OCI-LY7 (cell line): ENCODE results near the gene ASB8. TPM values are rescaled to one million over a fixed set of nuclear protein-coding genes. Genes with fewer than 3 reads are reported as not detected.

ENCODE experiments used
- BruUV-seq: library from RNA; stranded (reverse); fragments of 400-500 nt; replicated peaks from 2 replicates; lab custom pipeline; 2021; lab: Mats Ljungman, UMichigan
- CTCF ChIA-PET: fragments of 300-600 bp; sonication (Branson Sonifier 250); formaldehyde crosslinking; loops from one replicate; lab custom pipeline; 2022; ENCODE audit warnings: antibody characterized with exemption; ENCODE audit not compliant: unreplicated experiment; lab: Charles Lee
- POLR2A ChIA-PET: fragments of 300-600 bp; sonication (Branson Sonifier 250); formaldehyde crosslinking; loops from one replicate; lab custom pipeline; 2022; ENCODE audit warnings: antibody characterized with exemption; lab: Charles Lee
- DNase-seq: peaks from one replicate; pipeline ENCODE4 v3.0.0-alpha.2; 2015; ENCODE audit warnings: low spot score
- H2AFZ ChIP-seq: fragments of 200-600 bp; sonication (generic), shearing (Covaris generic); 2 replicates; pipeline ENCODE4 v1.6.1; 2014; ENCODE audit warnings: mild to moderate bottlenecking, antibody characterized with exemption, low read length, moderate library complexity
- H3K27ac ChIP-seq: fragments of 200-600 bp; sonication (generic); 2 replicates; pipeline ENCODE4 v1.5.1; 2014; ENCODE audit warnings: mixed run types, low read depth, mild to moderate bottlenecking, moderate library complexity, low read length, inconsistent platforms; ENCODE audit not compliant: poor library complexity, severe bottlenecking
- H3K36me3 ChIP-seq: fragments of 200-600 bp; sonication (generic); 2 replicates; pipeline ENCODE4 v1.6.1; 2014; ENCODE audit warnings: mild to moderate bottlenecking, antibody characterized with exemption, low read length, moderate library complexity, mixed read lengths; ENCODE audit not compliant: insufficient read depth
- H3K4me1 ChIP-seq: fragments of 200-600 bp; sonication (generic); 2 replicates; pipeline ENCODE4 v1.5.1; 2014; ENCODE audit warnings: mild to moderate bottlenecking, low read length; ENCODE audit not compliant: insufficient read depth, poor library complexity, severe bottlenecking
- H3K4me2 ChIP-seq: fragments of 200-600 bp; sonication (generic); 2 replicates; pipeline ENCODE4 v1.6.1; 2014; ENCODE audit warnings: mild to moderate bottlenecking, low read length
- H3K4me3 ChIP-seq: fragments of 200-600 bp; sonication (generic); 2 replicates; pipeline ENCODE4 v1.5.1; 2014; ENCODE audit warnings: mild to moderate bottlenecking, low read depth, low read length; ENCODE audit not compliant: poor library complexity, severe bottlenecking
- H3K79me2 ChIP-seq: fragments of 200-600 bp; sonication (generic); 2 replicates; pipeline ENCODE4 v1.6.1; 2016; ENCODE audit warnings: low read depth, mild to moderate bottlenecking, low read length, moderate library complexity, mixed read lengths; ENCODE audit not compliant: insufficient read depth
- H3K9me2 ChIP-seq: fragments of 200-600 bp; sonication (generic); 2 replicates; pipeline ENCODE4 v1.6.1; 2016; ENCODE audit warnings: mild to moderate bottlenecking, low read length, mixed read lengths; ENCODE audit not compliant: insufficient read depth
- H3K9me3 ChIP-seq: fragments of 200-600 bp; sonication (generic); 2 replicates; pipeline ENCODE4 v1.6.1; 2014; ENCODE audit warnings: mild to moderate bottlenecking, mixed run types, low read length, mixed read lengths
- H4K20me1 ChIP-seq: fragments of 200-600 bp; sonication (generic); 2 replicates; pipeline ENCODE4 v1.6.1; 2014; ENCODE audit warnings: mild to moderate bottlenecking, antibody characterized with exemption, low read length, moderate library complexity, mixed read lengths; ENCODE audit not compliant: insufficient read depth
- EZH2phosphoT487 ChIP-seq: fragments of 200-600 bp; sonication (generic); IDR thresholded peaks from 2 replicates; pipeline ENCODE4 v1.6.1; 2018; ENCODE audit warnings: low read depth, borderline replicate concordance, mild to moderate bottlenecking, mixed run types, antibody characterized with exemption, low read length, moderate library complexity, mixed read lengths
- intact Hi-C: fragments of 100-400 bp; cut with micrococcal nuclease; formaldehyde crosslinking; loops from one replicate; pipeline ENCODE4 v1.10.0; 2022; ENCODE audit not compliant: unreplicated experiment
- total RNA-seq, 2 experiments: library from RNA; depleted of rRNA in 1 of 2; stranded (reverse); fragments of >200 nt in 1 of 2; shearing (Covaris generic) in 1 of 2; gene quantifications; 2 replicates each; pipeline ENCODE4 v1.2.3, GENCODE V29; 2014 to 2022
- TF ChIP-seq, protein P1 (sequence below): fragments of 200-600 bp; sonication (generic); conservative IDR thresholded peaks from 2 replicates; pipeline ENCODE4 v1.5.1; 2014; ENCODE audit warnings: mild to moderate bottlenecking, antibody characterized with exemption, low read length, moderate library complexity, mixed read lengths

Gene ASB8
- total RNA-seq, 2 experiments from 2014 or later, result 26.6 to 41.5 TPM

- intact Hi-C loops, result loop anchor here (1.0 to 5.0 kb wide), 2 partner anchors 12 to 295 kb away; partner anchors contain the start of gene PFKM
- Histone ChIP-seq H4K20me1 (no peaks in the 10 kb centered on the region), H3K79me2 (peaks cover 36% of the 10 kb centered on the region), H3K4me3 (peak overlapping the region; percentile 96), H3K4me2 (peak overlapping the region; percentile 96), H3K36me3 (peaks cover 5% of the 10 kb centered on the region; the same call in 1 of the 2 replicates), H3K9me2 (no peaks in the 10 kb centered on the region), H3K9me3 (no peaks in the 10 kb centered on the region), H2AFZ (peak overlapping the region; percentile 71), H3K4me1 (peaks cover 39% of the 10 kb centered on the region), H3K27ac (peak overlapping the region; percentile 94)
- BruUV-seq, result TSS peak; percentile 66
- CTCF ChIA-PET, result interaction anchor here (0.8 to 1.3 kb wide), 2 partner anchors 12 to 76 kb away, joined by 3 to 4 read pairs; partner anchors contain the start of gene PFKM
- POLR2A ChIA-PET, result interaction anchor here (0.6 to 7.3 kb wide), 7 partner anchors 13 to 409 kb away, joined by 3 to 62 read pairs (median 3); partner anchors contain the start of genes ASB8 and PFKM
- peak; percentile 27 for DNase-seq
- TF ChIP-seq, protein P1, sequence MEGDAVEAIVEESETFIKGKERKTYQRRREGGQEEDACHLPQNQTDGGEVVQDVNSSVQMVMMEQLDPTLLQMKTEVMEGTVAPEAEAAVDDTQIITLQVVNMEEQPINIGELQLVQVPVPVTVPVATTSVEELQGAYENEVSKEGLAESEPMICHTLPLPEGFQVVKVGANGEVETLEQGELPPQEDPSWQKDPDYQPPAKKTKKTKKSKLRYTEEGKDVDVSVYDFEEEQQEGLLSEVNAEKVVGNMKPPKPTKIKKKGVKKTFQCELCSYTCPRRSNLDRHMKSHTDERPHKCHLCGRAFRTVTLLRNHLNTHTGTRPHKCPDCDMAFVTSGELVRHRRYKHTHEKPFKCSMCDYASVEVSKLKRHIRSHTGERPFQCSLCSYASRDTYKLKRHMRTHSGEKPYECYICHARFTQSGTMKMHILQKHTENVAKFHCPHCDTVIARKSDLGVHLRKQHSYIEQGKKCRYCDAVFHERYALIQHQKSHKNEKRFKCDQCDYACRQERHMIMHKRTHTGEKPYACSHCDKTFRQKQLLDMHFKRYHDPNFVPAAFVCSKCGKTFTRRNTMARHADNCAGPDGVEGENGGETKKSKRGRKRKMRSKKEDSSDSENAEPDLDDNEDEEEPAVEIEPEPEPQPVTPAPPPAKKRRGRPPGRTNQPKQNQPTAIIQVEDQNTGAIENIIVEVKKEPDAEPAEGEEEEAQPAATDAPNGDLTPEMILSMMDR, result no peak
- no peak for TF ChIP-seq EZH2phosphoT487
Observed at GRCh38 chr12:48106681-48107613, 50.4 kb downstream of the ASB8 start.

- TF ChIP-seq, protein P1, result no peak; the same call in 1 of the 2 replicates
- TF ChIP-seq EZH2phosphoT487, result no peak
- Histone ChIP-seq H2AFZ (peak within 1 kb of the TSS; percentile 71), H3K27ac (peak within 1 kb of the TSS; percentile 94), H3K9me3 (no peaks in the 10 kb centered on the region), H3K9me2 (no peaks in the 10 kb centered on the region), H3K79me2 (peaks cover 44% of the 10 kb centered on the region), H4K20me1 (no peaks in the 10 kb centered on the region), H3K4me3 (peak within 1 kb of the TSS; percentile 96), H3K36me3 (peaks cover 12% of the 10 kb centered on the region), H3K4me2 (peak within 1 kb of the TSS; percentile 96), H3K4me1 (peaks cover 40% of the 10 kb centered on the region)
- CTCF ChIA-PET, result interaction anchor here (1.3 kb wide), 1 partner anchor 13 kb away, joined by 4 read pairs; the partner anchor contains the start of gene PFKM
- intact Hi-C loops, result loop anchor here (1.0 to 5.0 kb wide), 3 partner anchors 13 to 294 kb away; partner anchors contain the start of genes ASB8 and PFKM
- POLR2A ChIA-PET, result interaction anchor here (1.2 to 7.3 kb wide), 5 partner anchors 13 to 52 kb away, joined by 3 to 62 read pairs (median 7); partner anchors contain the start of genes ASB8 and PFKM
- peak; percentile 92 for DNase-seq
- no TSS peak for BruUV-seq
Observed at GRCh38 chr12:48105867-48106680, 51.2 kb downstream of the ASB8 start, which contains the start of gene SENP1. Gene SENP1 (minus strand): TSS chr12:48106079. CDS start chr12:48101472, 4,607 bp downstream.
